Osteocyte (in vitro differentiated cells): Measurements from ENCODE around the gene LPGAT1. TPM values are rescaled to one million over a fixed set of nuclear protein-coding genes. Genes with fewer than 3 reads are reported as not detected.
A peak's percentile ranks its signal among the peaks of the same experiment; 100 is the strongest.

Experiments
- DNase-seq: peaks from one replicate; pipeline ENCODE4 v3.0.0; 2021; ENCODE audit warnings: mixed read lengths; ENCODE audit not compliant: unreplicated experiment; ENCODE audit errors: extremely low spot score
- H3K27ac Mint-ChIP-seq: one replicate; pipeline ENCODE4 v1.8.0; 2021; ENCODE audit warnings: mild to moderate bottlenecking, mixed read lengths; ENCODE audit not compliant: unreplicated experiment
- H3K27me3 Mint-ChIP-seq: one replicate; pipeline ENCODE4 v1.8.0; 2021; ENCODE audit warnings: mixed read lengths; ENCODE audit not compliant: unreplicated experiment
- H3K36me3 Mint-ChIP-seq: one replicate; pipeline ENCODE4 v1.8.0; 2021; ENCODE audit warnings: mixed read lengths; ENCODE audit not compliant: unreplicated experiment
- H3K4me1 Mint-ChIP-seq: one replicate; pipeline ENCODE4 v1.8.0; 2021; ENCODE audit warnings: mixed read lengths; ENCODE audit not compliant: unreplicated experiment
- H3K4me3 Mint-ChIP-seq: one replicate; pipeline ENCODE4 v1.8.0; 2021; ENCODE audit warnings: mild to moderate bottlenecking, moderate library complexity, mixed read lengths; ENCODE audit not compliant: unreplicated experiment
- H3K9me3 Mint-ChIP-seq: one replicate; pipeline ENCODE4 v1.8.0; 2021; ENCODE audit warnings: mixed read lengths; ENCODE audit not compliant: unreplicated experiment
- CTCF ChIP-seq: fragments of 200-600 bp; sonication (generic); IDR thresholded peaks from 2 replicates; pipeline ENCODE4 v1.5.0; 2021; ENCODE audit warnings: antibody characterized with exemption, mild to moderate bottlenecking, moderate library complexity
- total RNA-seq: library from RNA; stranded (reverse); gene quantifications from 2 replicates; pipeline ENCODE4 v1.2.1, GENCODE V29; 2021

The LPGAT1 gene
- total RNA-seq, 1 donor from 2014 or later: 51.3 TPM

GRCh38 chr1:211828584-211829342 is 1.8 kb downstream of the LPGAT1 start:
- Mint-ChIP-seq H3K27ac (peak overlapping the region; percentile 85), H3K9me3 (no peaks in the 10 kb centered on the region), H3K36me3 (peaks cover 10% of the 10 kb centered on the region), H3K4me3 (peak overlapping the region; percentile 90), H3K27me3 (no peaks in the 10 kb centered on the region), H3K4me1 (peaks cover 36% of the 10 kb centered on the region)
- TF ChIP-seq CTCF: no peak
- DNase-seq: no peak

- H3K36me3 Mint-ChIP-seq: peaks cover 13% of the 10 kb centered on the region
- DNase-seq: no peak
- H3K27ac Mint-ChIP-seq: no peak overlapping the region
- no peaks in the 10 kb centered on the region for H3K9me3 Mint-ChIP-seq
- no peaks in the 10 kb centered on the region for H3K27me3 Mint-ChIP-seq
- H3K4me3 Mint-ChIP-seq: no peak overlapping the region
- peaks cover 36% of the 10 kb centered on the region for H3K4me1 Mint-ChIP-seq
- TF ChIP-seq CTCF: no peak
These were observed 3.5 kb downstream of the LPGAT1 start for GRCh38 chr1:211827051-211827450.

GRCh38 chr1:211825980-211826379 is 4.6 kb downstream of the LPGAT1 start:
- no peak for DNase-seq
- Mint-ChIP-seq H3K27me3 (no peaks in the 10 kb centered on the region), H3K36me3 (peaks cover 21% of the 10 kb centered on the region), H3K4me1 (peaks cover 34% of the 10 kb centered on the region), H3K27ac (no peak overlapping the region), H3K4me3 (no peak overlapping the region), H3K9me3 (no peaks in the 10 kb centered on the region)
- no peak for TF ChIP-seq CTCF

GRCh38 chr1:211822677-211823407 is 7.7 kb downstream of the LPGAT1 start:
- peaks cover 45% of the 10 kb centered on the region for H3K36me3 Mint-ChIP-seq
- no peaks in the 10 kb centered on the region for H3K27me3 Mint-ChIP-seq

More at GRCh38 chr1:211822677-211823407, 7.7 kb downstream of the LPGAT1 start:
- no peak for TF ChIP-seq CTCF
- peaks cover 15% of the 10 kb centered on the region for H3K4me1 Mint-ChIP-seq
- DNase-seq: no peak
- peaks cover 8% of the 10 kb centered on the region for H3K9me3 Mint-ChIP-seq
- H3K27ac Mint-ChIP-seq: no peak overlapping the region
- no peak overlapping the region for H3K4me3 Mint-ChIP-seq
